Subcutaneous adipose tissue (tissue), 4 donors: Measurements from ENCODE around the gene NLRC3. TPM values are rescaled to one million over a fixed set of nuclear protein-coding genes. Genes with fewer than 3 reads are reported as not detected.

Source experiments
- total RNA-seq, 4 donors: library from RNA; depleted of rRNA; stranded (reverse); fragments of >200 nt; gene quantifications; one replicate each; pipeline ENCODE4 v1.1.0, GENCODE V29; 2016
- TF ChIP-seq, protein P1 (sequence below): fragments of 450-650 bp; IDR thresholded peaks from one replicate; pipeline ENCODE4 v1.5.1; 2016; ENCODE audit warnings: low read depth, mild to moderate bottlenecking, control low read depth, antibody characterized with exemption, moderate library complexity

NLRC3 gene
- total RNA-seq, 4 donors from 2014 or later: 0.49 to 1.5 (median 1.0) TPM

DNA sequence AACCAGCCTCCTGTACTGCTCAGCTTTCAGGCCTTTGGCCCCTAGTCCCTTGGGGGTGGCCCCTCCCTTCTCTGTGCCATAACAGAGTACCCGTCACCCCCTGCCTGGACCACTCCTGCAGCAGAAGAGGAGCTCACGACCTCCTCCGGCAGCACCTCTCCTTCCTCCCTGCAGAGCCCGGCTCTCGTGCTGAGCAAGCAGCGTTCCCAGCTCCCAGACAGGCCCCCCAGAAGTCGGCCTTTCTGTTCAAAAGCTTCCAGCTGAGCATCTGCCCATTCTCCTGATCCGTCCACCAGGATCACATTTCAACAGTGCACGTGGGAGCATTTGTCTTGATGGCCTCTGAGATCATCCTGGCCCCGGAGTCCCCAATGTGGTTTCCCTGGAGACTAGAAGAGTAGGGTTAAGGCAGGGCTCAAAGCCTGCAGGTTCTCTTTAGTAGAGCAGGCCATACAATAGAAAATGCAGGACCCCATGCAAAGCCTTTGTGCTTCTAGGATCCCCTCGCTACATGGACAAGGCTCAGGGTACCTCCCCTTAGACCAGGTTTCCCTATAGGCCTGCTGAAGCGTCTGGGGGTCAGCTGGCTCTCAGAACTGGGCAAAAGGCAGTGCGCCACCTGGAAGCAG is 35.6 kb downstream of the NLRC3 start:
- TF ChIP-seq, protein P1, sequence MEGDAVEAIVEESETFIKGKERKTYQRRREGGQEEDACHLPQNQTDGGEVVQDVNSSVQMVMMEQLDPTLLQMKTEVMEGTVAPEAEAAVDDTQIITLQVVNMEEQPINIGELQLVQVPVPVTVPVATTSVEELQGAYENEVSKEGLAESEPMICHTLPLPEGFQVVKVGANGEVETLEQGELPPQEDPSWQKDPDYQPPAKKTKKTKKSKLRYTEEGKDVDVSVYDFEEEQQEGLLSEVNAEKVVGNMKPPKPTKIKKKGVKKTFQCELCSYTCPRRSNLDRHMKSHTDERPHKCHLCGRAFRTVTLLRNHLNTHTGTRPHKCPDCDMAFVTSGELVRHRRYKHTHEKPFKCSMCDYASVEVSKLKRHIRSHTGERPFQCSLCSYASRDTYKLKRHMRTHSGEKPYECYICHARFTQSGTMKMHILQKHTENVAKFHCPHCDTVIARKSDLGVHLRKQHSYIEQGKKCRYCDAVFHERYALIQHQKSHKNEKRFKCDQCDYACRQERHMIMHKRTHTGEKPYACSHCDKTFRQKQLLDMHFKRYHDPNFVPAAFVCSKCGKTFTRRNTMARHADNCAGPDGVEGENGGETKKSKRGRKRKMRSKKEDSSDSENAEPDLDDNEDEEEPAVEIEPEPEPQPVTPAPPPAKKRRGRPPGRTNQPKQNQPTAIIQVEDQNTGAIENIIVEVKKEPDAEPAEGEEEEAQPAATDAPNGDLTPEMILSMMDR: no peak

DNA sequence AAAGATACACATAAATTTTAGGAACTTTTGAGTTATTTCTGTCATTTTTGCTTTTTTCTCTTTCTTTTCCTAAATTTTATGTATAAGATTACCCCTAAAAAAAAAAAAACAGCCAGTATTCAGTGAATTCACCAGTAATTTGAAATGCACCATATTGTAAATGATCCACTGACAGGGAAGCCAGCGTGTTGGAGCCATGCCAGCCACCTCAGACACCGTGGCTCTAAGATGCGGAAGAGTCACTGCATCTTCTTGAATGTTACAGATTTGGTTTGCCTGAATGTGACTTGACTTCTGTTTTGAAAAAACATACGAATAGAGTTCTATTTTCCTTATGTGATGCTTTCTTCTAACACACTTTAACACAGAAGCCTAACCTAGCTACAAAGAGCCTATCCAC is 39.0 kb downstream of the NLRC3 start:
- TF ChIP-seq, protein P1: no peak

DNA sequence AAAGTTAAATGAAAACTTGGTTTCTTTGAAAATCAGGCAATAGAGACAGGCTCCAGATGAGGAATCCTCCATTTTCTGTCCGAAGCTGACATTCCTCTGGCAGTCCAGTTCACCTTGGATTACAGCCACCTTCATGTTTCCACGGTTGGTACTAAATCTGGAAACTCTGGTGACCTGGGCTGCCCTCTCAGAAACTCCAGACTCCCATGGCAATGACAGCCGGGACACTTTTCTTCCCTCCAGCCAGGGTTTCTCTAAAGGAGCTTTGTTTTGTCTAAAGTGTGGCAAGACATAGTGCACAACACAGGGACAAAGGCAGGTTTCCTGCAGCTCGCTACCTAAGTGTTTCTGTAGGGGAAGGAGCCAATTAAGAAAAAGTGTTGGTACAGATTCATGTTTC is 40.4 kb downstream of the NLRC3 start:
- TF ChIP-seq, protein P1: no peak

DNA sequence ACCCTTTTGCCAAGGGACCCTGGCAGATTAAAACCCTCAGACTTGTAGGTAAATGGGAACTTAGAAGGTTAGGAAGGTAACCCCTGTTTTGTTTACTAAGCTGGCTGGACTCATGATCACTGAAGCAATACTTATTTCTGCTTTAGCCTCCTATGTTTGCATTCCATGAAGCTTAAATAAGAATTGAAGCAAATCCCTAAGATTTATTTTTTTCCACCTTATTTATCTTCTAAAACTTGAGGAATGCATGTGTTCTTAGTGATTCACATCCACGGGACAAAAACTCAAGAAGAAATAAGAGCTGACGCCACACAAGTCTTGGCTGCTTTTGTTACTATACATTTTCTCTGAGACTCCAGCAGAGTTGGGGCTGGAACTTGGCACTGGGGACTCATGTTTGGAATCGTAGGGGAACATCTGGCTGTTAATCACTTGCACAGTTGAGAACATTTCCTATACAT is 40.9 kb downstream of the NLRC3 start:
- TF ChIP-seq, protein P1: no peak

DNA sequence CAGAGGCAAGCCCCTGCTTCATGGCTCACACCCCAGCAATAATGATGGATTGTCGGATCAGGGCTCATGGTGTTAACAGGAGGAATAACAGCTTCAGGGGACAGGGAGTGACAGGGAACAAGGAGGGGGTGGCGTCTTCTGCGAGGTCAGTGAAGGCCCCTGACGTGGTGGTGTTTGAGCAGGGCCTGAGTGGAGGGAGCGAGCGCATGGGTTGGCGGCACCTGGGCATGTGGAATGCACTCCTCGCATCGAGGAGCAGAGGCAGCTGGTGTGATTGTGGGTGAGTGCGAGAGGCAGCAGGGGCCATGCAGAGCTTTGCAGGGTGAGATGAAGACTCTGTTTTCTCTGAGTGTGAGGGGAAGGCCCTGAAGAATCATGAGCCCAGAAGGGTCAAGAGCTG is 43.1 kb downstream of the NLRC3 start:
- TF ChIP-seq, protein P1: no peak

DNA sequence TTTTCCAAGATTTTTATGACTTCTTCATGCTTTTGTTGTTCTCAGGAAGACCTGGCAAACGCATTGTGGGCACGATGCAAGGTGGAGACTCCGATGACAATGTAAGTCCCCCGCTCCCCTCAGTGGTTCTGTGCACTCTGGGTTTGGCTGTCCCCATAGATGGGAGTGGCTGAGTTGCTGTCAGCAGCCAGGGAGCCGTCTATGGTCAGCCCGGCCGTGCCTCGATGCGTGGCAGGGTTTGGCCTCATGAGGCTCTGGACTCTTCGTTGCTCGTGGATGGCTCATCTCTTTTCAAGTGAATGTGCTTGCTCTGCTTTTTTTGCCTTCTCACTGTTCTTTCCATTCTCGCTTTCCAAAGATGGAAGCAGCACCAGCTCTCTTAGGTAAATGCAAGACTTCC is 44.5 kb downstream of the NLRC3 start:
- TF ChIP-seq, protein P1: no peak

DNA sequence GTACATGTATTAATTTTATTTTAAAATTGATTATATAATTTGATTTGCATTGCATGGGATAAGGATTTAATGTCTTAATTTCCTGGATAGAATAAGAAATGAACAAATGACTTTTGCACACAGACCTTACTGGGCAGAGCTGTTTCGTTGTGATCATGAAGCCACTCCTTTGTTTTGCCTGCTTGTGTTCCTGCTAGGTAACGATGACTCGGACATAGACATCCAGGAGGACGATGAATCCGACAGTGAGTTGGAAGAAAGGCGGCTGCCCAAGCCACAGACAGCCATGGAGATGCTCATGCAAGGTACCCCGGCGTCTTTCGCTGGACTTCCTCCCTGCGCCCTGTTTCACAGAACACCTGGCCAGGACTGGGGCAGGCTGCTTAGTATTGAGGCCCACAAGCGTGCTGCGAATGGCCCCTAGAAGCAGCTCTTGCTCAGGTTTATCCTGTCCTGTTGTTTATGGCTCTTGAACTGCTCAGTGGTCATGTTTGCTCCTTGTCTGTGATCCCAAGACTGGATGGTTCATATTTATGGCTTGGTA is 46.8 kb downstream of the NLRC3 start:
- TF ChIP-seq, protein P1: no peak
